Peyer's patch (tissue), 4 donors: ENCODE measurements around the gene FOSL1.

Experiments
- CTCF ChIP-seq, 6 experiments: fragments of 450-650 bp in 4 of 6; fragments of 200-600 bp in 2 of 6; sonication (generic) in 1 of 6; IDR thresholded peaks; one replicate each; pipeline ENCODE4 v1.5.1; 2017 to 2019; ENCODE audit warnings: antibody characterized with exemption in 6 of 6, mild to moderate bottlenecking in 3 of 6, moderate library complexity in 1 of 6
- POLR2A ChIP-seq, 2 donors: fragments of 450-650 bp; IDR thresholded peaks; one replicate each; pipeline ENCODE4 v1.5.1; 2017; ENCODE audit warnings: antibody characterized with exemption in 2 of 2, mild to moderate bottlenecking in 2 of 2, moderate library complexity in 2 of 2

- TF ChIP-seq CTCF (IDR thresholded peaks at IDR 0.05), result no peak
- TF ChIP-seq POLR2A (IDR thresholded peaks at IDR 0.05), result no peak
Observed at GRCh38 chr11:65879617-65880016, 20.6 kb downstream of the FOSL1 start, which contains the start of gene CTSW.
